GM23338 (cell line): ENCODE results near the gene SHISA4. TPM values are rescaled to one million over a fixed set of nuclear protein-coding genes. Genes with fewer than 3 reads are reported as not detected.

Experiments used
- ATAC-seq: fragments of 200-7000 bp; cut with Tn5 transposase; 3 replicates; pipeline ENCODE4 v1.9.1; 2020
- DNase-seq: peaks from one replicate; pipeline ENCODE4 v3.0.0-alpha.2; 2015; ENCODE audit warnings: low spot score
- H2AFZ ChIP-seq: fragments of 200-600 bp; sonication (generic); 2 replicates; pipeline ENCODE4 v1.8.0; 2016; ENCODE audit warnings: antibody characterized with exemption, mild to moderate bottlenecking, moderate library complexity
- H3F3A ChIP-seq: fragments of 200-600 bp; sonication (generic); replicated peaks from 2 replicates; pipeline ENCODE4 v1.8.0; 2017; ENCODE audit warnings: antibody characterized with exemption, mixed run types, low read depth
- H3K27ac ChIP-seq: fragments of 200-600 bp; sonication (generic); 2 replicates; pipeline ENCODE4 v1.6.1; 2016; ENCODE audit warnings: low read depth
- H3K27me3 ChIP-seq: fragments of 200-600 bp; sonication (generic); 2 replicates; pipeline ENCODE4 v1.8.0; 2016; ENCODE audit warnings: mild to moderate bottlenecking, mixed run types, moderate library complexity; ENCODE audit not compliant: insufficient read depth
- H3K36me3 ChIP-seq: fragments of 200-600 bp; sonication (generic); 2 replicates; pipeline ENCODE4 v1.8.0; 2016; ENCODE audit warnings: mild to moderate bottlenecking; ENCODE audit not compliant: insufficient read depth
- H3K4me1 ChIP-seq: fragments of 200-600 bp; sonication (generic); 2 replicates; pipeline ENCODE4 v1.8.0; 2016; ENCODE audit warnings: mild to moderate bottlenecking, moderate library complexity; ENCODE audit not compliant: insufficient read depth
- H3K4me2 ChIP-seq: fragments of 200-600 bp; sonication (generic); 2 replicates; pipeline ENCODE4 v1.7.1; 2017; ENCODE audit warnings: mixed run types
- H3K4me3 ChIP-seq: fragments of 200-600 bp; sonication (generic); 2 replicates; pipeline ENCODE4 v1.6.1; 2016; ENCODE audit warnings: mixed run types
- H3K79me2 ChIP-seq: fragments of 200-600 bp; sonication (generic); replicated peaks from 2 replicates; pipeline ENCODE4 v1.8.0; 2017; ENCODE audit warnings: mild to moderate bottlenecking; ENCODE audit not compliant: insufficient read depth
- H3K9me2 ChIP-seq: fragments of 200-600 bp; sonication (generic); 2 replicates; pipeline ENCODE4 v1.8.0; 2017; ENCODE audit not compliant: insufficient read depth
- H4K20me1 ChIP-seq: fragments of 200-600 bp; sonication (generic); replicated peaks from 2 replicates; pipeline ENCODE4 v1.8.0; 2017; ENCODE audit warnings: mild to moderate bottlenecking; ENCODE audit not compliant: insufficient read depth
- H3K27ac Mint-ChIP-seq: 2 replicates; pipeline ENCODE4 v1.8.0; 2020; ENCODE audit warnings: inconsistent platforms, mild to moderate bottlenecking, moderate library complexity, mixed read lengths
- H3K27me3 Mint-ChIP-seq: 3 replicates; pipeline ENCODE4 v1.8.0; 2022; ENCODE audit warnings: low read depth, mild to moderate bottlenecking, moderate library complexity, mixed read lengths, inconsistent platforms; ENCODE audit not compliant: insufficient read depth, poor library complexity
- H3K36me3 Mint-ChIP-seq: 3 replicates; pipeline ENCODE4 v1.8.0; 2021; ENCODE audit warnings: low read depth, mild to moderate bottlenecking, inconsistent platforms, moderate library complexity, mixed read lengths
- H3K4me1 Mint-ChIP-seq: 3 replicates; pipeline ENCODE4 v1.8.0; 2020; ENCODE audit warnings: mild to moderate bottlenecking, inconsistent platforms, mixed read lengths
- H3K4me3 Mint-ChIP-seq: 3 replicates; pipeline ENCODE4 v1.8.0; 2021; ENCODE audit warnings: moderate library complexity, mild to moderate bottlenecking, inconsistent platforms, mixed read lengths
- H3K9me3 Mint-ChIP-seq: 3 replicates; pipeline ENCODE4 v1.8.0; 2020; ENCODE audit warnings: moderate library complexity, mild to moderate bottlenecking, inconsistent platforms, mixed read lengths
- CREB1 ChIP-seq: fragments of 250-450 bp; sonication (Bioruptor Pico); IDR thresholded peaks from 2 replicates; pipeline ENCODE4 v1.5.0; 2020; ENCODE audit warnings: low read depth, mild to moderate bottlenecking, moderate library complexity
- EZH2 ChIP-seq: fragments of 200-600 bp; sonication (generic); IDR thresholded peaks from one replicate; pipeline ENCODE4 v1.8.0; 2017; ENCODE audit warnings: antibody characterized with exemption, mild to moderate bottlenecking, low read depth; ENCODE audit not compliant: unreplicated experiment
- EZH2phosphoT487 ChIP-seq: fragments of 200-600 bp; sonication (generic); IDR thresholded peaks from one replicate; pipeline ENCODE4 v1.8.1; 2018; ENCODE audit warnings: antibody characterized with exemption; ENCODE audit not compliant: unreplicated experiment
- JUNB ChIP-seq: IDR thresholded peaks from one replicate; pipeline ENCODE4 v1.6.1; 2016; ENCODE audit warnings: antibody characterized with exemption; ENCODE audit not compliant: unreplicated experiment
- POLR2AphosphoS5 ChIP-seq: IDR thresholded peaks from 2 replicates; pipeline ENCODE4 v1.6.1; 2016; ENCODE audit warnings: antibody characterized with exemption, low read depth
- REST ChIP-seq: IDR thresholded peaks from one replicate; pipeline ENCODE4 v1.6.1; 2018; ENCODE audit warnings: antibody characterized with exemption; ENCODE audit not compliant: unreplicated experiment
- STAT1 ChIP-seq: IDR thresholded peaks from one replicate; pipeline ENCODE4 v1.6.1; 2016; ENCODE audit warnings: antibody characterized with exemption; ENCODE audit not compliant: unreplicated experiment
- ZNF114 ChIP-seq: fragments of 250-450 bp; sonication (Bioruptor Pico); IDR thresholded peaks from 2 replicates; pipeline ENCODE4 v1.5.0; 2020; ENCODE audit warnings: mild to moderate bottlenecking, moderate library complexity
- ZNF331 ChIP-seq: fragments of 250-450 bp; sonication (Bioruptor Pico); IDR thresholded peaks from 2 replicates; pipeline ENCODE4 v1.5.0; 2020; ENCODE audit warnings: low read depth, mild to moderate bottlenecking, moderate library complexity
- ZNF462 ChIP-seq: fragments of 250-450 bp; sonication (Bioruptor Pico); IDR thresholded peaks from 2 replicates; pipeline ENCODE4 v1.5.0; 2020; ENCODE audit warnings: mild to moderate bottlenecking, moderate library complexity
- polyA plus RNA-seq: library from polyadenylated mRNA; unstranded; fragments of >200 nt; fragmentation: Nextera tagmentation; extraction: Ambion mirVana; gene quantifications from 2 replicates; pipeline ENCODE4 v1.2.1, GENCODE V29; 2016
- total RNA-seq: library from RNA; depleted of rRNA; stranded (reverse); fragments of >200 nt; shearing (Covaris generic); gene quantifications from 2 replicates; pipeline ENCODE4 v1.2.3, GENCODE V29; 2014
- TF ChIP-seq, protein P1 (sequence below), 2 experiments: fragments of 200-600 bp in 1 of 2; sonication (generic) in 1 of 2; conservative IDR thresholded peaks; 2 replicates each; pipeline versions ENCODE4 v1.5.1 to v1.6.1; 2016 to 2017; ENCODE audit warnings: antibody characterized with exemption in 2 of 2, low read depth in 2 of 2, mild to moderate bottlenecking in 2 of 2, moderate library complexity in 1 of 2
- TF ChIP-seq, protein P2 (sequence below): IDR thresholded peaks from 2 replicates; pipeline ENCODE4 v1.6.1; 2016; ENCODE audit warnings: antibody characterized with exemption

The SHISA4 gene
- total and polyA plus RNA-seq, 2 experiments from 2014 or later, result 8.0 to 9.2 TPM

DNA sequence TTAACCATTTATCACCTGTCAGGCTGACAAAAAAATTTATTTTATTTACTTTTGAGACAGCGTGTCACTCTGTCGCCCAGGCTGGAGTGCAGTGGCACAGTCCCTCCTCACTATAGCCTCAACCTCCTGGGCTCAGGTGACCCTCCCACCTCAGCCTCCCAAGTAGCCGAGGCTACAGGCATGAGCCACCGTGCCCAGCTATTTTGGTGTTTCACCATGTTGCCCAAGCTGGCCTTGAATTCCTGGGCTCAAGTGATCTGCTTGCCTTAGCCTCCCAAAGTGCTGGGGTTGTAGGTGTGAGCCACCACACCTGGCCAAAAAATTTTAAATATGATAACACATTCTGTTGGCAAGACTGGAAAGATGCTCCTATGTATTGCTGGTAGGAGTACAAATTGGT is 48.6 kb upstream of the SHISA4 start (continued):
- TF ChIP-seq EZH2phosphoT487 (no peak), EZH2 (no peak), JUNB (no peak), ZNF114 (CRISPR knock-in tag) (no peak), STAT1 (no peak), REST (no peak)
- TF ChIP-seq, protein P1, sequence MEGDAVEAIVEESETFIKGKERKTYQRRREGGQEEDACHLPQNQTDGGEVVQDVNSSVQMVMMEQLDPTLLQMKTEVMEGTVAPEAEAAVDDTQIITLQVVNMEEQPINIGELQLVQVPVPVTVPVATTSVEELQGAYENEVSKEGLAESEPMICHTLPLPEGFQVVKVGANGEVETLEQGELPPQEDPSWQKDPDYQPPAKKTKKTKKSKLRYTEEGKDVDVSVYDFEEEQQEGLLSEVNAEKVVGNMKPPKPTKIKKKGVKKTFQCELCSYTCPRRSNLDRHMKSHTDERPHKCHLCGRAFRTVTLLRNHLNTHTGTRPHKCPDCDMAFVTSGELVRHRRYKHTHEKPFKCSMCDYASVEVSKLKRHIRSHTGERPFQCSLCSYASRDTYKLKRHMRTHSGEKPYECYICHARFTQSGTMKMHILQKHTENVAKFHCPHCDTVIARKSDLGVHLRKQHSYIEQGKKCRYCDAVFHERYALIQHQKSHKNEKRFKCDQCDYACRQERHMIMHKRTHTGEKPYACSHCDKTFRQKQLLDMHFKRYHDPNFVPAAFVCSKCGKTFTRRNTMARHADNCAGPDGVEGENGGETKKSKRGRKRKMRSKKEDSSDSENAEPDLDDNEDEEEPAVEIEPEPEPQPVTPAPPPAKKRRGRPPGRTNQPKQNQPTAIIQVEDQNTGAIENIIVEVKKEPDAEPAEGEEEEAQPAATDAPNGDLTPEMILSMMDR (conservative IDR thresholded peaks at IDR 0.05; ENCODE audit: low read depth in 2 of 2), result no peak

- Histone ChIP-seq H3K9me2 (no peaks in the 10 kb centered on the region), H3K79me2 (peaks cover 100% of the 10 kb centered on the region), H4K20me1 (peaks cover 66% of the 10 kb centered on the region), H3F3A (no peaks in the 10 kb centered on the region), H2AFZ (no peak overlapping the region), H3K4me1 (peaks cover 27% of the 10 kb centered on the region), H3K4me2 (no peak overlapping the region), H3K27me3 (no peaks in the 10 kb centered on the region), H3K36me3 (no peaks in the 10 kb centered on the region), H3K27ac (no peak overlapping the region), H3K4me3 (no peak overlapping the region)
- ATAC-seq (no peak), DNase-seq (no peak)
- Mint-ChIP-seq H3K9me3 (no peaks in the 10 kb centered on the region), H3K27ac (no peak overlapping the region; the same call in 1 of the 2 replicates), H3K27me3 (no peaks in the 10 kb centered on the region), H3K4me1 (peaks cover 29% of the 10 kb centered on the region), H3K4me3 (no peak overlapping the region), H3K36me3 (peaks cover 12% of the 10 kb centered on the region)
- no peak for TF ChIP-seq ZNF331 (CRISPR knock-in tag)
- TF ChIP-seq, protein P2, sequence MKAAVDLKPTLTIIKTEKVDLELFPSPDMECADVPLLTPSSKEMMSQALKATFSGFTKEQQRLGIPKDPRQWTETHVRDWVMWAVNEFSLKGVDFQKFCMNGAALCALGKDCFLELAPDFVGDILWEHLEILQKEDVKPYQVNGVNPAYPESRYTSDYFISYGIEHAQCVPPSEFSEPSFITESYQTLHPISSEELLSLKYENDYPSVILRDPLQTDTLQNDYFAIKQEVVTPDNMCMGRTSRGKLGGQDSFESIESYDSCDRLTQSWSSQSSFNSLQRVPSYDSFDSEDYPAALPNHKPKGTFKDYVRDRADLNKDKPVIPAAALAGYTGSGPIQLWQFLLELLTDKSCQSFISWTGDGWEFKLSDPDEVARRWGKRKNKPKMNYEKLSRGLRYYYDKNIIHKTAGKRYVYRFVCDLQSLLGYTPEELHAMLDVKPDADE, result no peak
- TF ChIP-seq STAT1, result no peak
- TF ChIP-seq ZNF114 (CRISPR knock-in tag), result no peak
- TF ChIP-seq ZNF462 (CRISPR knock-in tag), result no peak
- no peak for TF ChIP-seq CREB1 (CRISPR knock-in tag)
- no peak for TF ChIP-seq EZH2phosphoT487
- no peak for TF ChIP-seq POLR2AphosphoS5
- no peak for TF ChIP-seq JUNB
- no peak for TF ChIP-seq EZH2
Observed at GRCh38 chr1:201840490-201840889, 48.2 kb upstream of the SHISA4 start.
